ENCODE measurements around the gene SDR42E2. TPM values are rescaled to one million over a fixed set of nuclear protein-coding genes. Genes with fewer than 3 reads are reported as not detected.
"Not testable (repeated sequence)": the region's sequence is repeated elsewhere in the genome, so short reads cannot be mapped to it uniquely, and the experiment has no call there.

SDR42E2 gene
- total RNA-seq, 1 donor from 2014 or later: 0.12 TPM

GRCh38 chr16:22195695-22196558 lies 33.6 kb downstream of the SDR42E2 start:
- H3K4me3 ChIP-seq (ENCODE audit: low read depth, low read length): peak overlapping the region; percentile 62
- TF ChIP-seq CTCF (conservative IDR thresholded peaks at IDR 0.05; ENCODE audit: low read depth, low read length): peak; percentile 91
- no peak for DNase-seq (ENCODE audit: low read depth)

GRCh38 chr16:22196559-22197168 lies 34.4 kb downstream of the SDR42E2 start:
- not testable (repeated sequence) for H3K4me3 ChIP-seq (ENCODE audit: low read depth, low read length); DNase-seq (ENCODE audit: low read depth)

- no peak overlapping the region for H3K4me3 ChIP-seq (ENCODE audit: low read depth, low read length)
- DNase-seq (ENCODE audit: low read depth): no peak
- TF ChIP-seq CTCF (conservative IDR thresholded peaks at IDR 0.05; ENCODE audit: low read depth, low read length): no peak
These were observed 36.4 kb downstream of the SDR42E2 start for GRCh38 chr16:22198547-22199293.

GRCh38 chr16:22202261-22202637 lies 39.9 kb downstream of the SDR42E2 start:
- no peak for TF ChIP-seq CTCF (conservative IDR thresholded peaks at IDR 0.05; ENCODE audit: low read depth, low read length)
- no peak overlapping the region for H3K4me3 ChIP-seq (ENCODE audit: low read depth, low read length)
- no peak for DNase-seq (ENCODE audit: low read depth)

GRCh38 chr16:22203091-22203490 lies 40.8 kb downstream of the SDR42E2 start:
- no peak overlapping the region for H3K4me3 ChIP-seq (ENCODE audit: low read depth, low read length)
- no peak for DNase-seq (ENCODE audit: low read depth)
- TF ChIP-seq CTCF (conservative IDR thresholded peaks at IDR 0.05; ENCODE audit: low read depth, low read length): no peak

- no peak for DNase-seq (ENCODE audit: low read depth)
- no peak overlapping the region for H3K4me3 ChIP-seq (ENCODE audit: low read depth, low read length)
- no peak for TF ChIP-seq CTCF (conservative IDR thresholded peaks at IDR 0.05; ENCODE audit: low read depth, low read length)
These were observed 41.9 kb downstream of the SDR42E2 start for GRCh38 chr16:22204091-22204655.

GRCh38 chr16:22205577-22206012 lies 43.3 kb downstream of the SDR42E2 start:
- DNase-seq (ENCODE audit: low read depth): no peak
- no peak for TF ChIP-seq CTCF (conservative IDR thresholded peaks at IDR 0.05; ENCODE audit: low read depth, low read length)
- peak overlapping the region; percentile 64 for H3K4me3 ChIP-seq (ENCODE audit: low read depth, low read length)

Data from epithelial cell of proximal tubule (primary cell).